GM18517 (cell line): ENCODE measurements around the gene ADRA2A.

Source experiments
- ATAC-seq: cut with Tn5 transposase; IDR thresholded peaks from one replicate; pipeline ENCODE4 v1.9.1; 2021; ENCODE audit warnings: mild to moderate bottlenecking, moderate library complexity; ENCODE audit not compliant: unreplicated experiment

The ADRA2A gene

DNA sequence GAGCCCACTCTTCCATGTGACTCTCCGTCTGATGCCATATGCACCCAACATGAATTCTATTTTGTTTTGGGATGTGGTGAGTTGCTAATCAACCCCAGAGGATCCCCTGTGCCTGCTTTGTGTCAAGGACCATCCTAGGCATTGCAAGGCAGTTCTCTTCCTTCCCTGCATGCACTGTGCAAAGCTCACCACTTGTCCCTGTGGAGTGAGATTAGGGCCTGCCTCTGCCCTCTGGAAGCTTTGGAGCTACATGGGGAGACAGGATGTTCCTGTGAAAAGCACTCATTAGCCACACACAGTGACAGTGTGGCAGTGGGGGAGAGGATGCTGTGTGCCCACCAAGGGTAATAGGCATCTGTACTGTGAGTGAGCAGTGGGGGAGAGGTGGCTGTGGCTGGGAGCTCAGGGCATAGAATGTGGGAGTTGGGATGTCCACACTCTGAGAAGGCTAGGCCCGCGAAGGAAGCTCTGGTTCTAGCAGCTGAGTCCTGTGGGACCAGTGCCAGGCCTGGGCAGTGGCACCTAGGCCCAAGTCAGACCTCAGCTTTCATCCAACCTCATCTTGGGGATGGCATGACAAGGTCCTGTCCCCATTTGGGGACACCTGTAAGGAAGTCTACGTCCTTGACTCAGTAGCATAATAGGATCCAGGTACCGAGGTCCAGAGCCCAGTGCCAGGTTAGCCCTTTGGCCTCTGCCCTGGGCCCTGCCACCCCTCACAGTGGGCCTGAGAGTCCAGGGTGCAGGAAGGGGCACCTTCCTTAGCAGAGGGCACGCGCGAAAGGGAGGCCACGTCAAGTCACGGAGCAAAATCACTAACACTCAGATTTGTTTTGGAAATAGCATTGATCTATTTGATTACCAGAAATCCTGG is 6.6 kb downstream of the ADRA2A start:
- ATAC-seq: no peak

DNA sequence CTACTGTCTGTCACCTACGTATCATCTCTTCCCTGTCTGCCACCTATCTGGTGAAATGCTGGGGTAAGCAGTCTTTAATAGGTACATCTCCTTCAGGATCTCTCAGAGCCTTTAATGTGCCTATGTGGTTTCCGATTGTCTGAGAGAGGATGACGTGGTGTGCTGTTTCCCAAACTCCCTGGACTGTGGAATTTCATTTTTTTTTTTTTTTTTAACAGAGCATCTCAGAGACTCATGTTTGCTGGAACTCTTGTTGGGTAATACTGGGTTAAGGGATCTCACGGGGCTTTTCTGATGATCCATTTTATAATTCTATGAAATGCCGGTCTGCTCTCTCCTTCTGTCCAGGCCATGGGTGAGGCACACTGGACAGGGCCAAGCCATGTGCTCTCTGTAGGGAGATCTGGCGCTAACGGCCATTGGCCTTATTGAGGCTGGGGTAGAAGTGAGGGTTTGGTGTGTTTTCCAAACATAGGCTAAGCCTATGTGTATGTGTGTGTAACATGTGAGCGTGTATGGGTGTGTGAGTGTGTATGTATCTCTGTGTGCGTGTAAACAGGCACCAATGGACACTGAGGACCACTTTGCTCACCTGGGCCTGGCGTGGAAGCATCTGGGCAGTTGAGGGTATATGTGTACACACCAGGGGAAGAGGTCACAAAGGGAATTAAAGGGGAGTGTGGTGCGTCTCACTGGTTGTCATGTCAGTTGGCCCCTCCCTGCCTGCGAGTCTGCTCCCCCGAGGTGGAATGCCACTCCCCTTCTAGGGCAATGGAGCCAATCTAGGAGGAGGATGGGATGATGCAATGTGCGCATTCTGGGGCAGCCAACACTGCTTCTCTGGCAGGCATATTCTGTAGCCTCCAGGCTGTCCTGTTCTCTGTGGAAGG is 7.8 kb downstream of the ADRA2A start:
- no peak for ATAC-seq

GRCh38 chr10:111085690-111086353 is 9.0 kb downstream of the ADRA2A start:
- no peak for ATAC-seq

DNA sequence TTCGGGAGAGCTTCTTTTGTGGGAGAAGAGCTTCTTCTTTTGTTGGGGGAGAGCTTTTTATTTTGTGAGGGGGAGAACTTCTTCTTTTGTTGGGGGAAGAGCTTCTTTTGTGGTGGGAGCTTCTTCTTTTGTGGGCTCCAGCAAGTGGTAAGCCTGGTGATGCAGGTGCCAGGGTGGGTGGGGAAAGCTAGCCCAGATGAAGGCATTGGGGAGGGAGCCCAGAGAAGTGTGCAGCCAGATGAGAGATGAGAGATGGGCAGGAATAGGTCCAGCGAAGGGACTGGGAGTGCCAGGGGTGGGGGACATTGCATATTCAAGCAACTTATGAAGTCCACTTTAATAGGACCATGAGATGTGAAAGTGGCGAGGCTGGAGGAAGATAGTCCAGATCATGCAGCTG is 9.7 kb downstream of the ADRA2A start:
- no peak for ATAC-seq

- no peak for ATAC-seq
These were observed 10.5 kb downstream of the ADRA2A start for GRCh38 chr10:111087331-111087756.

DNA sequence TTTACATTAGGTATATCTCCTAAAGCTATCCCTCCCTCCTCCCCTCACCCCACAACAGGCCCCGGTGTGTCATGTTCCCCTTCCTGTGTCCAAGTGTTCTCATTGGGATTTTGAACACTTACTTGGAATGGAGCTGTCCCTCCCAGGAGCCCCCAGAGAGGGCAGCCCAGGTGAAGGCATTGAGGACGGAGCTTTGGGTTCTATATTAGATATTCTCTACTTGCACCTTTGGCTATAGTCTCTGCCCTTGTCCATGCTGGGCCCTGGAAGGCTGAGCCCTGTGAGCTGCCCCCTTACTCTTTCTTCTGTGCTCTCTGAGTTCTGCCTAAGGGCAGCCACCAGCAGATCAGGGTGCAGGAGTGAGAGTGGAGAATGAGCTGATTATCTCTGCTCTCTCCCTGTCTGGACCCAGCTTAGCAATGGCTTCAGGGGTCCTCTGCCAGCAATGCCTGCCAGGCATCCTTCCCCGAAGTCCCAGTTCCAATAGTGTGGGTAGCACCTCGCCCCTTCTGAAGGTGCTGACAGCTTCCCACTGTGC is 11.2 kb downstream of the ADRA2A start:
- no peak for ATAC-seq

GRCh38 chr10:111089293-111089692 is 12.5 kb downstream of the ADRA2A start:
- no peak for ATAC-seq

- ATAC-seq: no peak
These were observed 15.0 kb downstream of the ADRA2A start for GRCh38 chr10:111091833-111092232.

GRCh38 chr10:111093741-111094380 is 17.0 kb downstream of the ADRA2A start:
- no peak for ATAC-seq

GRCh38 chr10:111098679-111099437 is 22.0 kb downstream of the ADRA2A start:
- no peak for ATAC-seq

- ATAC-seq: no peak
These were observed 23.4 kb downstream of the ADRA2A start for GRCh38 chr10:111100198-111100597.

DNA sequence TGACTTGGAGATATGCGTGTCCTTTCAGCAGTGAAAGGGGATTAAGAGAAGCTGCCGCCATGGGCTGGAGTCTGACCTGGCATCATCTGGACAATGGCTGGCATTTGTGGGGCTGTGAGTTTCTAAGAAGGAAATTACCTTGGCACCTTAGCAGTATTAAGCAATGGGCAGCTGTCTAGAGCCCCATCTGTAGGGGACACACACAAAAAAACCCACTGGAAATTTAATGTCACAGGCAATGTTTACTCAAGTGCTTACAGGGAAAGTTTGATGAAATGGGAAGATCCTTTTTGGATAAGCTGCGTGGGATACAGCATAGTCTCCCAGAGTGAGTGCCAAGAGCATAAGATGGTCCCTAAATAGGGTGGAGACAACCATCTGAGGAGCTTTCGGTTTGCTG is 25.0 kb downstream of the ADRA2A start:
- ATAC-seq: no peak

- ATAC-seq: no peak
These were observed 25.6 kb downstream of the ADRA2A start for GRCh38 chr10:111102359-111102837.

DNA sequence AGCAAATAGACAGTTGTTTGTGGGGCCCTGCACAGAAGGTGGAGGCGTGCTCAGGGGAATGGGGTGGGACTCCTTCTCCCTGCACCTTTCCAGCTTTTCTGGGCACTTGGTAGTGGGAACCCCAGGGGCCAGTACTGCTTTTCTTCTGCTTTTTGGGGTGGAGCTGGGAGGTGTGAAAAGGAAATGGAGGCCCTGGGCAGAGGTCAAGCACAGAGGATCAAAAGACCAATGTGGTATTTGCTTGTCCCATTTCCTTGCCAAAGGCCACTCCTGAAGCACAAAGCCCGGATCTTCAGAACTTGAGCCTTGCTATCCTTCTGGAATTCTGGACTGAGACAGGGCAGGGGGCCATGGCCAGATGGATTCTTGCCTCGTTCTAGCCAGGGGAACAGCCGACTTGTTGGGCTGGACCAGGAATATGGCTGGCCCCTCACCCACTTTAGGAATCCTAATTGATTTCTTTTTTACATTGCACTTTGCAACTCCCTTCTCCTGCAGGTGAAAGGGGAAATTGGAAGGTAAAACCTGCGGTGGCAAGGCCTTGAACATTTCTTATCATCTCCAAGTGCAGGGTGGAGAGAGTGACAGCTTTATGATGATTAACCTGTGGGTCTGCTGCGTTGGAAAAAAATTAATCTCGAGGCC is 26.5 kb downstream of the ADRA2A start:
- no peak for ATAC-seq

DNA sequence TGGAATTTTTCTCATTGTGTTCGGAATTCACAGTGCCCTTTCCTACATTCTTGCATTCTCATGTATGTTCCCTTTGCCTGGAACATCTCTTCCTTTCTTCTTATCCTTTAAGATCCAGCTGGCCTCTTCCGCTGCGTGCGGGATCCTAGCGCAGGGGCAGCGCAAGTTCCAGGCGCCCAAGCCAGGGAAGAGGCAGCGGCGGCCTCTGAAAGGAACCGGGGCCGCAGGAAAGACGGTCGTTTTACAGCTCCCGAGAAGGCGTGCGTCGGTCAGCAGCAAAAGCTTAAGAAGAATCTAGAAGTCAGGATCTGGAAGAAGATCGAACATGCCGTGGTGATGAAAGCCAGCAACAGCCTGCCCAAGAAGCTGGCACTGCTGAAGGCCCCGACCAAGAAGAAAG is 28.0 kb downstream of the ADRA2A start:
- no peak for ATAC-seq

DNA sequence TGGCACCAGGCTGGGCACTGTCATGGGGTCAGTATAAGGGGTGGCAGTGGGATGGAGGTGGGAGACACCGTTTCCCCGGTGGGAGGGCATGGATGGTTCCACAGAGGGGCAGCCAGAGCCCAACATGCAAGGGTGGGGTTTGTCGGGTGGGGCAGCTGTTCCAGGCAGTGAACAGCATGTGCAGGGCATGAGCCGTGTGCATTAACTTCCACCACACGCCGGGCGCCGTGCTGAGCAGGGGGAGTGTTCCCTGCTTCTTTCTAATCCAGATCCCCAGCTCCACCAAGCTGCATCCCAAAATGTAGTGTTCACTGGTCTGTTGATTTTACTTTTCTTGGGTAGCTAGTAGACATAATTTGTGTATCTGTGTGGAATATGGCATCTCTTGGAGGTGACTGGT is 29.3 kb downstream of the ADRA2A start:
- no peak for ATAC-seq

- ATAC-seq: no peak
These were observed 30.2 kb downstream of the ADRA2A start for GRCh38 chr10:111107023-111107422.

DNA sequence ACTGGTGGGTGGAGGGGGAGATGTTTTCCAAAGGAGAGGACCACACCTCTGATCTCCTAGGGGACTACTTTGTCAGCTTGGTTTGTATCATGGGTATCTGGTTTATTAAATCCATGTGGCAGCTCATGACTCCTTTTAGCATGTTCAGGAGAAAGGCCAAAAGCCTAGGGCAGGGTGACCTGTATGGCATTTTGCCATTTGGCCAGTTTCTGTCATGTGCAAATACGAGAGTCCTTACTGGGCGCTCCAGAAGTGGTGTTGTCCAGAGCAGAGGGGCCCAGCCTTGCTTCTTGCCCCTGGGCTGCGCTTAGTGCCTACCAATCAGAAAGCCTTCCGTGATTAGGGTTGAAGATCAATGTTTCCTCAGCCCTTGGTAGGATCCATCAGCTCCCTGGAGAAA is 31.0 kb downstream of the ADRA2A start:
- no peak for ATAC-seq

GRCh38 chr10:111108441-111108840 is 31.6 kb downstream of the ADRA2A start:
- ATAC-seq: no peak
